ENCODE data around the gene CARMIL3.
"Not testable (repeated sequence)": the region's sequence is repeated elsewhere in the genome, so short reads cannot be mapped to it uniquely, and the experiment has no call there.

CARMIL3 gene

DNA sequence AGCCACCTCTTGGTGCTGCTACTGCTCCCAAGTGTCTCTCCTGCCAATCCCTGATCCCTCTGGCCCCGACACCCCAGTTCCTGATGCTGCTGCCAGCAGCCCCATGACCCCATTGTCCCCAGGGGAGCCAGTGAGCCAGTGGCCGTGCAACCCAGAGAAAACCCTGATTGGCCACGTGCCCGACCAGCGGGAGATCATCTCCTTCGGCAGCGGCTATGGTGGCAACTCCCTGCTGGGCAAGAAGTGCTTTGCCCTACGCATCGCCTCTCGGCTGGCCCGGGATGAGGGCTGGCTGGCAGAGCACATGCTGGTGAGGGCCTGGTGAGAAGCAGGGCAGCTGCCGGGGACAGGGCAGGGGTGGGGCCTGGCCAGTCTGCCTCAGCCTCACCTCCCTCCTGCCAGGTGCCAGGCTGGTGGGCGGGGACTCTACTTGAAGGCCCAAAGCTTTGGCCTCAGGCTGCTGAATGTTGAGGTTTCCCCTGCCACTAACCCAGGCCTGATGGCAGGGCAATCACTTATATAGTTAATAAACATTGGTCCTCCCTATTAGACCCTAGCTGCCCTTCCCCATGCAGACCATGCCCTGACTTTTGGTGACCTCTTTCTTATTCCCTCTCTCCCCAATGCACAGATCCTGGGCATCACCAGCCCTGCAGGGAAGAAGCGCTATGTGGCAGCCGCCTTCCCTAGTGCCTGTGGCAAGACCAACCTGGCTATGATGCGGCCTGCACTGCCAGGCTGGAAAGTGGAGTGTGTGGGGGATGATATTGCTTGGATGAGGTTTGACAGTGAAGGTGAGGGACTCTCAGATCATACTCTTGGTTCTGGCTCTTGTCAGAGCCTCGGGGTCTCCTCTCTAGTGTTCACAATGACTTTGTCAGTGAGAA lies 47.4 kb downstream of the CARMIL3 start:
- DNase-seq: no peak

DNA sequence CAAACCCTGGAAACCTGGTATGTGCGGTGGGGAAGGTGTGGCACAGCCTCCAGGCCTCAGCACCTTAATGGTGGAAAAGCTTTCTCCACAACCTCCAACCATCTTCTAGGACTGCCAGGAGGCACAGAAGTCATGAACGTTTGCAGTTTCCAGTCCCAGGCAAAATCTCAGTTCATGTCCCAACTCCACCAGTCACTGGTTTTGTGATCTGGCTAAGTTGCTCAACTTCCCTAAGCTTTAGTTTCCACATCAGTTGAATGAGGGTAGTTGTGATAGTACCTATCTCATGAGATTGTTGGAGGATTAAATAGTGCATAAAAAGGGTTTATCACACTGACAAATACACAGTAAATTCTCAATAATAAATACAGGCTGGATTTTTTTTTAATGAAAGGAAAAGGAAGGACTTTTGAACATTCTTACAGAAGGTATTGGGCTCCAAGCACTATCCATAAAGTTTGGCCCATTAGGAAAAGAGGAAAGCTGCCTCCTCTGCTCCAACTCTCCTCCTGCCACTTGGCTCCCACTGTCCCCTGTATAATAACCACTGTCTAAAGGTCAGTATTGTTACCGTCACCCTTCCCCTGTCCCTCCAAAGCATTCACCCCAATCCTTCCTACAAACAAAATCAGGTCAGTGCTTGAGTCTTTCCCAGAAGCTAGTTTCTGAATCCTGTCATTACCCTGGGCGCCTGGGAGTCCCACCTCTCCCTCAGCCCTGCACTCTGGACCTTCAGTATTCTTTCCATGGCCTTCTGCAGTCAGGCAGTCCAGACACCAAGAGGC lies 48.6 kb downstream of the CARMIL3 start:
- no peak for DNase-seq

- DNase-seq: no peak
Measured at GRCh38 chr14:24100982-24101494, 49.2 kb downstream of the CARMIL3 start.

- DNase-seq: no peak
Measured at GRCh38 chr14:24102357-24103048, 50.7 kb downstream of the CARMIL3 start.

- no peak for DNase-seq
Measured at GRCh38 chr14:24103451-24103850, 51.6 kb downstream of the CARMIL3 start.

- DNase-seq: not testable (repeated sequence)
Measured at GRCh38 chr14:24105609-24106239, 53.9 kb downstream of the CARMIL3 start.

DNA sequence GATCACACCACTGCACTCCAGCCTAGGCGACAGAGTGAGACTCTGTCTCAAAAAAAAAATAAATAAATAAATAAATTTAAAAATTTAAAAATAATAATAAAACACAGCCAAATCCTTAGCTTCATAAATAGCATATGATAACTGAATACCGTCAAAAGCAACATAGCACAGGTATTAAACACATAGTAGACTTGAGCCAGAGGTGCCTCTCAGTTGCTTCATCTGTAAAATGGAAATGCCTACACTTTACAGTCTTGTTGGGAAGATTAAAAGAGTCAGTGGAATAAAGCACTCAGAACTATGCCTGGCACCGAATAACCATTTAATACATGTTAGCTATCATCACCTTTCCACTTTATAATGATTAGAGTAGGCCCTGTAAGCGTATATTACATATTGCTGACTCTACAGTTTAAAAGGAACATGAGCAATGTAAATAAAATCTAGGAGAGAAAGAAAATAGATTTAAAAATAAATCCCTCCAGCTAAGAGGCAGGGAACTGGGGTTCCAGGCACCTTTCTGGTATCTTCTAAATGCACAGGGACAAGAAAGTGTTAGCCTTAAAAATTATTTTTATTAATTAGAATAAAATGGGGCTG lies 55.0 kb downstream of the CARMIL3 start:
- no peak for DNase-seq

DNA sequence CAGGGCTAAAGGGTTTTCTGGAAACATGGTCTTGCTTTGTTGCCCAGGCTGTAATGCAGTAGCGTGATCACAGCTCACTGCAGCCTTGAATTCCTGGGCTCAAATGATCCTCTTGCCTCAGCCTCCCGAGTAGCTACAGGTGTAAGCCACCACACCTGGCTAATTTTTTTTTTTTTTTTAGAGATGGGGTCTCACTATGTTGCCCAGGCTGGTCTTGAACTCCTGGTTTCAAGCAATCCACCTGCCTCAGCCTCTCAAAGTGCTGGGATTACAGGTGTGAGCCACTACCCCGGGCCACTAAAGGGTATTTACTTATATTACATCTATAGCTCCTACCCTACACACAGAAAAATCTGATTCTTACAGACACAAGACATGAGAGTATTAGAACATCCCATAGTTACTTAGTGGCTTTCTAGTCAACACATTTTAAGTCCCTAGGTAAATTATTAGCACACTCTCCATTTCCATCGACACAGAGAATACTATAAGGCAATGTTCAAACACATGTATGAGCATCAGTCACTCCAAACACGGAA lies 56.6 kb downstream of the CARMIL3 start:
- no peak for DNase-seq

DNA sequence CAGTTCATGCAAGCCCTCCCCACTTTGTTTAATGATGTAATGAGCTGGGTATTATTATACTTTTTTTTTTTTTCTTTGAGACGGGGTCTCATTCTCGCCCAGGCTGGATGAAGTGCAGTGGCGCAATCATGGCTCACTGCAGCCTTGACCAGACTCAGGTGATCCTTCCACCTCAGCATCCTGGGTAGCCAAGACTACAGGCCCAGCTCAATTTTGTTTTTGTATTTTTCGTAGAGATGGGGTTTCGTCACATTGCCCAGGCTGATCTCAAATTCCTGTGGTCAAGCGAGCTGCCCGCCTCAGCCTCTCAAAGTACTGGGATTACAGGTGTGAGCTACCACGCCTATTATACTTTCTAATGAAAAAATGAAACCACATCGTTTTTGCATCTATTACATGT lies 58.3 kb downstream of the CARMIL3 start:
- DNase-seq: no peak

- no peak for DNase-seq
Measured at GRCh38 chr14:24110523-24110922, 58.7 kb downstream of the CARMIL3 start.

GRCh38 chr14:24113379-24113800 lies 61.6 kb downstream of the CARMIL3 start:
- no peak for DNase-seq

- peak; percentile 97 for DNase-seq
Measured at GRCh38 chr14:24113801-24114531, 62.2 kb downstream of the CARMIL3 start.

DNA sequence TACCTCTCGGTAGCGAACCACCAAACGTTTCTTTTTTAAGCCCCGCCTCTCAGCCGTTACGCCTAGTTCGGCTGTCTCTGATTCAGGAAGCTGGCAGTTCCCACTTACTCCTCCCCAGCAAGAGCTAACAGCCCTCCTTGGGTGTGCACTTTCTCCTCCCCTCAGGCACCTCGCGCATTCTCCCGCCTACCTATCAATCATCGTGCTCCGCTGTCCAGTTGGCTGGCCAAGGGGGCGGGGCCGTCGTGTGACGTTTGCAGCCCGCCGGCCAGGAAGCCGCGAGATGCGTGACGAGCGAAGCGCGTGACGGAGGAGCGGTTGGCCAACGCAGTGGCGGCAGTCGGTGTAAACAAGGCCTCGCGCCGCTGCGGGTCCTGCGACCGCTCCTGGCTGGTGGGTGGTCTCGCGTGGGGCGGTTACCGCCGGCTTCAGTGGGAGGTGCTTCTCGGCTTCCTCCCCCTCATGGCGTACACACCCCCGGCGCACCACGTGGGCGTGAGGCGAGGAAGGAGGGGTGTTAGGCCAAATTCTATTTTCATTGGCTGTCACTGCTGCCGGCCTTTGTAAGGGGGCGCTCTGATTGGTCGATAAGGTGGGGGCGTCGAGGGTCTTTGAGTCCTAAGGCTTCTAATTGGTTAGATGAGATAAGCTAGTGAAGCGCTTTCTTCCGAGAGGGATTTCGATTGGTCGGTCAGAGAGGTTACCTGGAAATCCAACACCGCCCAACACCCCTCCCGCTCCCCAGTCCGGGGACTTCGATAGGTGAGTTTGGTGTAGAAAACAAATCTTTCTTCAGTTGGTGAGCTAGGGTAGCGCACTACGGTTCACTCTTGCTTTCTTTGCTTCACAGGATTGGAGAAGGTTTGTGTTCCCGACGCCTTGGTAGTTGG lies 63.0 kb downstream of the CARMIL3 start, which contains the start of the genes DCAF11 and NRL:
DCAF11 (plus strand) TSS at position 246 of the 890 bp plus-strand sequence. CDS start 818 bp downstream, outside the sequence.
NRL (minus strand) TSS at position 418 of the 890 bp plus-strand sequence. CDS start 32,101 bp downstream, outside the sequence.
- peak; percentile 99 for DNase-seq

DNA sequence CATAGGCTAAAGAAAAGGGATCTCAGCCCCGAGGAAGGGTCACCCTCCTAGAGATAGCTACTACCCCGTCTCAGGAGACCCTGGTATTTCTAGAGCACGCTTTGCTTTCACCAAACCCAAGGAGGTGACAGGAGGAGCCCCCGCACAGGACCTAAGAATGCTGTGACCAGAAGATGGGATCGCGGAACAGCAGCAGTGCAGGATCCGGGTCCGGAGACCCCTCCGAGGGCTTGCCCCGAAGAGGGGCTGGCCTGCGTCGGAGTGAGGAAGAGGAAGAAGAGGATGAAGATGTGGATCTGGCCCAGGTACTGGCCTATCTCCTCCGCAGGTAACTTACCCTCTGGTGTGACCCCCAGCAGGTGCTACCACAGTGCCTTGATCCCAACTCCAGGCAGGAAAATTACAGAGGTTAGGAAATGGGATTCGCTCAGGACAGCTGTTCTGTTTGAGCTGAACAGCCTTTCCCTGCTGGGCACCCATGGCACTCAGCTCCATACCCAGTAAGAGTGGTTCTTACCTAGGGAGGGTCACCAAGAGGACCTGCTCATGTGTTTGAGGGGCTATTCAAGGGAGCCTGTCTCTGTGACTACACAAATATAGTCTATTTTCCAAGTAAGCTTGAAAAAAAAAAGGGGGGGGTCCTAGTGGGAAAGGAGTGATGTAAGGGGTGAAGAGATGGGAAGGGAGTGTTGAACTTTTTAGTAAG lies 63.8 kb downstream of the CARMIL3 start:
- DNase-seq: no peak

- no peak for DNase-seq
Measured at GRCh38 chr14:24116128-24116814, 64.5 kb downstream of the CARMIL3 start.

- DNase-seq: no peak
Measured at GRCh38 chr14:24117179-24117578, 65.4 kb downstream of the CARMIL3 start.
